K562 (cell line): ENCODE results near the gene SLC38A2. TPM values are rescaled to one million over a fixed set of nuclear protein-coding genes. Genes with fewer than 3 reads are reported as not detected.

Experiments used
- ATAC-seq: fragments of 200-7000 bp; cut with Tn5 transposase; 3 replicates; pipeline ENCODE4 v1.9.1; 2020; ENCODE audit warnings: moderate library complexity
- BruUV-seq: library from RNA; stranded (reverse); fragments of 400-500 nt; replicated peaks from 2 replicates; lab custom pipeline; 2021; lab: Mats Ljungman, UMichigan
- CTCF ChIA-PET: fragments of 300-600 bp; formaldehyde crosslinking; extraction: SDS; loops from one replicate; lab custom pipeline; 2021; ENCODE audit warnings: low intra/inter-chr PET ratio; lab: Yijun Ruan, JAX
- POLR2A ChIA-PET: fragments of 300-600, 350-650 bp; sonication (Branson Sonifier 250); formaldehyde crosslinking; extraction: SDS; loops from one replicate; lab custom pipeline; 2021; ENCODE audit warnings: antibody characterized with exemption, inconsistent platforms; lab: Yijun Ruan, JAX
- DNase-seq, 4 experiments: peaks; one replicate each; pipeline versions ENCODE4 v3.0.0 to v3.0.0-alpha.2; 2011 to 2018; ENCODE audit warnings: low spot score in 3 of 4, mixed read lengths in 3 of 4; ENCODE audit errors: extremely low read depth in 1 of 4
- FAIRE-seq: peaks from 2 replicates; lab custom pipeline; 2011; peaks lifted over from hg19 to GRCh38; lab: Jason Lieb, UNC
- H2AFZ ChIP-seq: 2 replicates; pipeline ENCODE4 v1.6.0; 2011; ENCODE audit warnings: low read depth, low read length, control low read depth, inconsistent platforms
- H3K27ac ChIP-seq: fragments of 200-600 bp; 3 replicates; pipeline ENCODE4 v1.8.0; 2011; ENCODE audit warnings: low read depth, mild to moderate bottlenecking, control low read depth, inconsistent platforms, low read length, moderate library complexity, mixed read lengths; ENCODE audit errors: extremely low read depth
- H3K27me3 ChIP-seq, 2 experiments: fragments of 300-600 bp in 1 of 2; 2 replicates in 1 of 2; 3 replicates in 1 of 2; pipeline versions ENCODE4 v1.6.0 to v1.8.0; 2011; ENCODE audit warnings: inconsistent platforms in 2 of 2, low read length in 2 of 2, mild to moderate bottlenecking in 1 of 2, mixed read lengths in 1 of 2, moderate library complexity in 1 of 2; ENCODE audit not compliant: control insufficient read depth in 2 of 2, insufficient read depth in 2 of 2
- H3K36me3 ChIP-seq: fragments of 300-600 bp; 3 replicates; pipeline ENCODE4 v1.8.0; 2011; ENCODE audit warnings: mild to moderate bottlenecking, low read length, inconsistent platforms; ENCODE audit not compliant: control insufficient read depth, insufficient read depth
- H3K4me1 ChIP-seq, 2 experiments: fragments of 200-600 bp in 1 of 2; replicated peaks in 1 of 2; 2 replicates in 1 of 2; 3 replicates in 1 of 2; pipeline versions ENCODE4 v1.5.1 to v1.8.0; 2011; ENCODE audit warnings: inconsistent platforms in 2 of 2, low read length in 2 of 2, mild to moderate bottlenecking in 1 of 2, mixed read lengths in 1 of 2, moderate library complexity in 1 of 2; ENCODE audit not compliant: control insufficient read depth in 2 of 2, insufficient read depth in 2 of 2
- H3K4me2 ChIP-seq: 2 replicates; pipeline ENCODE4 v1.6.1; 2011; ENCODE audit warnings: low read length, control low read depth, inconsistent platforms, mixed read lengths; ENCODE audit not compliant: insufficient read depth
- H3K4me3 ChIP-seq: fragments of 200-600 bp; sonication (generic), shearing (Covaris generic); 2 replicates; pipeline ENCODE4 v1.5.1; 2016; ENCODE audit warnings: control low read depth, inconsistent platforms
- H3K79me2 ChIP-seq: fragments of 200-600 bp; 3 replicates; pipeline ENCODE4 v1.8.0; 2011; ENCODE audit warnings: low read length, inconsistent platforms; ENCODE audit not compliant: control insufficient read depth, insufficient read depth
- H3K9ac ChIP-seq, 2 experiments: 2 replicates each; pipeline versions ENCODE4 v1.6.0 to v1.6.1; 2011; ENCODE audit warnings: low read depth in 2 of 2, low read length in 2 of 2, control low read depth in 1 of 2, inconsistent platforms in 1 of 2, mild to moderate bottlenecking in 1 of 2, mixed read lengths in 1 of 2; ENCODE audit not compliant: insufficient read depth in 1 of 2
- H3K9me1 ChIP-seq: one replicate; pipeline ENCODE4 v1.6.0; 2011; ENCODE audit warnings: inconsistent platforms, mild to moderate bottlenecking, low read length, moderate library complexity; ENCODE audit not compliant: control insufficient read depth, insufficient read depth
- H3K9me3 ChIP-seq: replicated peaks from 2 replicates; pipeline ENCODE4 v1.5.1; 2011; ENCODE audit warnings: low read depth, low read length, inconsistent platforms; ENCODE audit not compliant: control insufficient read depth, insufficient read depth
- H4K20me1 ChIP-seq: replicated peaks from 2 replicates; pipeline ENCODE4 v1.6.1; 2011; ENCODE audit warnings: low read length, inconsistent platforms, mixed read lengths; ENCODE audit not compliant: control insufficient read depth, insufficient read depth
- CBX8 ChIP-seq: fragments of 200-600 bp; sonication (generic); IDR thresholded peaks from 2 replicates; pipeline ENCODE4 v1.6.1; 2012; ENCODE audit warnings: borderline replicate concordance, mixed run types, low read depth, mild to moderate bottlenecking, moderate library complexity, mixed read lengths, low read length, control low read depth, inconsistent platforms; ENCODE audit not compliant: poor library complexity, severe bottlenecking; ENCODE audit errors: extremely low read depth
- CCNT2 ChIP-seq: IDR thresholded peaks from 2 replicates; pipeline ENCODE4 v1.6.1; 2011; ENCODE audit warnings: borderline replicate concordance, low read depth, mild to moderate bottlenecking, moderate library complexity, mixed read lengths, low read length; ENCODE audit not compliant: insufficient read length; ENCODE audit errors: extremely low read depth
- GTF2B ChIP-seq: IDR thresholded peaks from 2 replicates; pipeline ENCODE4 v1.6.1; 2011; ENCODE audit not compliant: insufficient read length; ENCODE audit errors: extremely low read depth
- MLLT1 ChIP-seq, 2 experiments: fragments of 450-650 bp; IDR thresholded peaks; 2 replicates each; pipeline ENCODE4 v1.6.1; 2016
- NFRKB ChIP-seq: fragments of 450-650 bp; IDR thresholded peaks from 2 replicates; pipeline ENCODE4 v1.6.1; 2016; ENCODE audit warnings: low read depth
- PHF21A ChIP-seq: fragments of 450-650 bp; IDR thresholded peaks from 2 replicates; pipeline ENCODE4 v1.6.1; 2017; ENCODE audit warnings: low read depth, borderline replicate concordance
- SMC3 ChIP-seq: conservative IDR thresholded peaks from 2 replicates; pipeline ENCODE4 v1.6.1; 2011; ENCODE audit warnings: low read depth, low read length, improper control_type of control experiment; ENCODE audit not compliant: insufficient read depth
- ZKSCAN1 ChIP-seq: fragments of 150-350 bp; IDR thresholded peaks from 2 replicates; pipeline ENCODE4 v1.6.1; 2016; ENCODE audit warnings: low read depth, low read length
- ZNF134 ChIP-seq: fragments of 250-450 bp; sonication (Bioruptor Pico); conservative IDR thresholded peaks from 2 replicates; pipeline ENCODE4 v1.4.0; 2020
- ZNF280A ChIP-seq: fragments of 450-650 bp; IDR thresholded peaks from 2 replicates; pipeline ENCODE4 v1.6.1; 2018; ENCODE audit warnings: mild to moderate bottlenecking, low read depth; ENCODE audit not compliant: partially characterized antibody
- ZNF311 ChIP-seq: fragments of 250-450 bp; sonication (Bioruptor Pico); IDR thresholded peaks from 2 replicates; pipeline ENCODE4 v1.4.0; 2020; ENCODE audit warnings: mild to moderate bottlenecking, moderate library complexity
- ZNF655 ChIP-seq: fragments of 250-450 bp; sonication (Bioruptor Pico); IDR thresholded peaks from 2 replicates; pipeline ENCODE4 v1.5.0; 2021
- ZNF740 ChIP-seq, 3 experiments: fragments of 200-800 bp in 1 of 3; sonication (Bioruptor generic) in 1 of 3; sonication (generic) in 1 of 3; formaldehyde crosslinking in 1 of 3; IDR thresholded peaks; 2 replicates each; pipeline versions ENCODE4 v1.6.1 to v1.8.0; 2016 to 2022; ENCODE audit warnings: mild to moderate bottlenecking in 2 of 3, missing compliant biosample characterization in 2 of 3, missing genetic modification characterization in 2 of 3, missing genetic modification reagents in 1 of 3
- WGBS: fragments of 100-300 bp; shearing (Covaris generic); methylation state at CpG from one replicate; pipeline ENCODE4 v1.1.6; 2016; ENCODE audit warnings: low coverage, mixed read lengths; ENCODE audit not compliant: insufficient coverage; ENCODE audit errors: missing lambda C conversion rate; 5-methylcytosine and 5-hydroxymethylcytosine counted together
- in situ Hi-C: fragments of 300-500 bp; cut with MboI; formaldehyde crosslinking; loops from 4 replicates; pipeline ENCODE4 v1.15.0; 2018; ENCODE audit warnings: inconsistent platforms, mixed read lengths
- intact Hi-C: fragments of 100-400 bp; cut with micrococcal nuclease; formaldehyde crosslinking; loops from 2 replicates; pipeline ENCODE4 v1.14.2; 2022
- polyA plus RNA-seq, 8 experiments: library from polyadenylated mRNA; depleted of rRNA in 4 of 8; stranded (reverse) in 5 of 8; unstranded in 3 of 8; fragments of >200 nt; fragmentation: Nextera tagmentation in 2 of 8; fragmentation: Illumina TruSeq in 1 of 8; extraction: Ambion mirVana in 2 of 8; extraction: Trizol in 1 of 8; gene quantifications; 2 replicates each; pipeline versions ENCODE4 v1.2.1 to v1.2.3, GENCODE V29; 2011 to 2014; ENCODE audit warnings: inconsistent platforms in 1 of 8, missing spikeins in 1 of 8
- total RNA-seq, 7 experiments: library from RNA; depleted of rRNA in 6 of 7; stranded (reverse); fragments of >200 nt in 6 of 7; fragmentation: Illumina TruSeq in 2 of 7; extraction: Trizol in 2 of 7; gene quantifications; 2 replicates each; pipeline versions ENCODE4 v1.2.1 to v1.2.3, GENCODE V29; 2011 to 2021; ENCODE audit warnings: low replicate concordance in 1 of 7

Gene SLC38A2
- total and polyA plus RNA-seq, 9 of the 15 experiments (the other 6 are each of a cell fraction or from before 2014, with no cell fraction given), result 98.7 to 292 (median 143) TPM

- ChIA-PET CTCF (no interaction called here), POLR2A (interaction anchor here (0.6 to 4.7 kb wide), 6 partner anchors 9 to 293 kb away, joined by 3 to 26 read pairs (median 4); no protein-coding TSS in a partner anchor)
- H3K9ac ChIP-seq, result peak overlapping the region; percentile 92 to 97
- peak overlapping the region; percentile 87 for H3K4me2 ChIP-seq
- H3K9me1 ChIP-seq, result no peaks in the 10 kb centered on the region
- H4K20me1 ChIP-seq, result no peaks in the 10 kb centered on the region
- TSS peak; percentile 71 for BruUV-seq
- DNase-seq (peak in 2 of 4 experiments; percentile 37 to 83), FAIRE-seq (no peak), ATAC-seq (peak; percentile 67)
- in situ Hi-C loops, result no loop called here
- peak overlapping the region; percentile 75 for H2AFZ ChIP-seq
- peaks cover 35% of the 10 kb centered on the region for H3K79me2 ChIP-seq
- intact Hi-C loops, result loop anchor here (1.0 to 10.0 kb wide), 6 partner anchors 12 to 277 kb away; partner anchors contain the start of genes SLC38A1 and SLC38A2
- under 1% methylated on average over 38 of the region's 47 CpGs for WGBS
- peaks cover 4% of the 10 kb centered on the region; the same call in 1 of the 2 replicates for H3K9me3 ChIP-seq
- no peaks in the 10 kb centered on the region for H3K36me3 ChIP-seq
- H3K27ac ChIP-seq, result peak overlapping the region; percentile 97
- peaks cover 16 to 57% of the 10 kb centered on the region in 2 experiments for H3K4me1 ChIP-seq
- H3K4me3 ChIP-seq, result peak overlapping the region; percentile 65
- H3K27me3 ChIP-seq, result no peaks in the 10 kb centered on the region
- no peak for TF ChIP-seq CBX8
- TF ChIP-seq GTF2B, result no peak
- TF ChIP-seq ZNF311, result no peak
- peak in 1 of 2 experiments; percentile 11; a peak in 2 of 4 replicates for TF ChIP-seq MLLT1 (IDR thresholded peaks at IDR 0.05)
- no peak for TF ChIP-seq ZNF280A
- no peak for TF ChIP-seq PHF21A
- no peak for TF ChIP-seq ZKSCAN1
- TF ChIP-seq NFRKB, result peak; percentile 83
- peak; percentile 71 for TF ChIP-seq ZNF740 (CRISPR knock-in tag; IDR thresholded peaks at IDR 0.05)
- 0 out of 4 replicates have a peak, but pooled peaks of 1 of the 2 experiments have one; percentile 32 for TF ChIP-seq ZNF740 (tag; IDR thresholded peaks at IDR 0.05)
- no peak for TF ChIP-seq SMC3
- TF ChIP-seq CCNT2, result no peak
- no peak for TF ChIP-seq ZNF134
- no peak for TF ChIP-seq ZNF655 (CRISPR knock-in tag)
Measured at GRCh38 chr12:46383654-46384450, 11.3 kb upstream of the SLC38A2 start.
